NCI-H1436 treated with DMSO at 0.1 percent for 48 hours (cell line): ENCODE data around the gene C1QTNF3.
"Not testable (repeated sequence)": the region's sequence is repeated elsewhere in the genome, so short reads cannot be mapped to it uniquely, and the experiment has no call there.

ENCODE experiments used
- DNase-seq: peaks from one replicate; lab custom pipeline; 2025; lab: John Stamatoyannopoulos, UW

The C1QTNF3 gene, protein sequence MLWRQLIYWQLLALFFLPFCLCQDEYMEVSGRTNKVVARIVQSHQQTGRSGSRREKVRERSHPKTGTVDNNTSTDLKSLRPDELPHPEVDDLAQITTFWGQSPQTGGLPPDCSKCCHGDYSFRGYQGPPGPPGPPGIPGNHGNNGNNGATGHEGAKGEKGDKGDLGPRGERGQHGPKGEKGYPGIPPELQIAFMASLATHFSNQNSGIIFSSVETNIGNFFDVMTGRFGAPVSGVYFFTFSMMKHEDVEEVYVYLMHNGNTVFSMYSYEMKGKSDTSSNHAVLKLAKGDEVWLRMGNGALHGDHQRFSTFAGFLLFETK

DNA sequence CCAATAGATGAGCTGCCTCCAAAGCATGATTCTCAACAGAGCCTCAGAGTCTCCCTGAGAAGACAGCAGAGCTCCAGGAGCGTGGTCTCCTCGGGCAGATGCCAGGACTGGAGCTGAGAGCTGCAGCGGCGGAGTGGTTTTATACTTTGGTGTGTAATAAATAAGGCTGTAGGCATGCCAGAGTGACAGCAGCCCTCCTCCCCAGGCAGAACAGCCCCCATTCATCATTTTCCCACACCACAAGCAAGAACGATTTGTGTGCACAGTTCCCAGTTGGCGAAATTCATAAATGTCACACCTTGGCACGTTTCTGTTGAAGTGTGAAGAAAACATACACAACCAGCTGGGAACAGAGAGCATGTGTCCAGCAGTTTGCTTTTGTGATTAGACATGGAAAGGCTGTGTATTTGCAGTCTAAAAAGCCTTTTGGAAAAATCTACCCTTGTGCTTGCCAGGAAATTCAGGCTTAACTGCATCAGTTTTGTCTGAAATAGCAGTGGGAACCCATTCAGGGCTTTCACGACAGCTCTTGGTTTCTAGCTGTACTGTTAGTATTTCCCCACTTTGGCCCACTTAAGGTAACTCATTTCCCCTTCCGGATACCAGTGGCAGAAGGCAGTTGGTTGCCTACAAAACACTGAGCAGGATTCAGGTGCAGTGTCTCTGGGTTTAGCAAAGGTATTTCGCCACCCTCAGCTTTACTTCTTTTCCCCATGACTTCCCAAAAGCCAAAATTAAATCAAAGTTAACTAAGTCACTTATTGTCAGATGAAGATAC is at the start of gene C1QTNF3:
TSS of gene C1QTNF3 (minus strand) at position 115 of the 778 bp plus-strand sequence. CDS start at position 27, 88 bp downstream.
- DNase-seq, result no peak

DNA sequence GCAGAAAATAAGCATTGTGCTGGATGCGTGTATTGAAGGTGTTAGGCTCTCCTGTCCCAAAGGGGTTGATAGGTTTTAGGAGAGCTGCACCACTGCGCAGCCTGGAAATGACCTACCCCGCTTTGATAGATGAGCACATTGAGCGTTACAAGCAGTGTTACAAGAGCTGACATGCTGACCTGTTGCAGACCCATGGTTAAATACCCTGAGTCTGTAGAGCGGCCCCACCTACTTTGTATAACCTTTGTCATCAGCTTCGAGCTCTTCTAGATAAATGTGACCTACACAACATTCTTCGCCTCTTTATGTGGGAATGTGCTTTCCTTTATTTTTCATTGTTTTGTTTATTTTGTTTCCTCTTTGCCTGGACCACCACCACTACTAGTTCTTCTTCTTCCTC is 48.0 kb upstream of the C1QTNF3 start:
- DNase-seq, result not testable (repeated sequence)

DNA sequence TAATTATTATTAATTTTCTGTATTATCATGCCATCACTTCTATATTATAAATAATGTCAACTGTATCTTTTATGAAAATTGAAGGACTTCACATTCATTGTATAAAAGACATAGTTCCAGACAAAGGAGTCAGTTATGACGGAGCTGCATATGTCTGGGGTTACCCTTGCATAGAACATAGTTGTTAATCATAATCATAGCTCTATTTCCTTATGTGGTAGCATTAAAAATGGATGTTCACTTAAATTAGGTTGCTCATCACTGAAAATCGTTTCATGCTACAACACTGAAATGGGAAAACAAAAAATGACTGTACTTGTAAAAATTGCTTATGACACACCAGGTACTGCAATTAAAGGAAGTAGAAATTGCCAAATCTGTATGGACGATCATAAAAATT is 46.8 kb upstream of the C1QTNF3 start:
- DNase-seq, result not testable (repeated sequence)

DNA sequence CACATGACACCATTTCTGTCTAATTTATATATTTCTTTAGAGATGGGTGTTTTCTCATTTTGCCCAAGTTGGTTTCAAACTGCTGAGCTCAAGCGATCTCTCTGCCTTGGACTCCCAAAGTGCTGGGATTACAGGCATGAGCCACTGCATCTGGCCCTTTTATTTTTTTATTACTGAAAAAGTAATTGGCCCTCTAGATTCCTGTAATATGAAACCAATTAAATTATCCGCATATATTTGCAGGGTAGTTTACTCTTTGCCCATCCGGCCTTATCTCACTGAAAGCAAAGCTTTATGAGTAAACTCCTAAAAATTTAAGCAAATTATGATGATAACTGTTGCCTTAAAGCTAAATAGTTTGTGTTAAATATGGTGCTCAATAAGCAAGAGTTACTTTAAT is 44.7 kb upstream of the C1QTNF3 start:
- DNase-seq, result not testable (repeated sequence)

- DNase-seq, result not testable (repeated sequence)
Measured at GRCh38 chr5:34083898-34084297, 40.9 kb upstream of the C1QTNF3 start.

- DNase-seq, result not testable (repeated sequence)
Measured at GRCh38 chr5:34079505-34079904, 36.5 kb upstream of the C1QTNF3 start.

DNA sequence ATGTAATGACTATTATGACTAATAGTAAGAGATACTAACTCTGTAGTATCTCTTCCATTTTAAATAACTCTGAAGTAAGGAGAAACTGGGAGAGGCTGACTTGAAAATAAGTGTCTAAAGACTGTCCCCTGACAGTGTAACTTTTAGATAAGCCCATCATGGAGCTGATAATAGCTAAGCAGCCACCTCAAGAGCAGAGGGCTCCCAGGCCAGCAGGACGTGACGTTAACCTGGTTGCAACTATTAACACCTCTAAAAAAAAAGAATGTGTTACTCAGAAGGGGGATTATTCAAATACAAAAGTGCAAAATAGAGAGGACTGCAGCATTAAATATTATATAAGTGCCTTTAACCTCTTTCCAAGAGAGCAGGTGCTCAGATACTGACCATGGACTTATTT is 34.6 kb upstream of the C1QTNF3 start:
- not testable (repeated sequence) for DNase-seq

DNA sequence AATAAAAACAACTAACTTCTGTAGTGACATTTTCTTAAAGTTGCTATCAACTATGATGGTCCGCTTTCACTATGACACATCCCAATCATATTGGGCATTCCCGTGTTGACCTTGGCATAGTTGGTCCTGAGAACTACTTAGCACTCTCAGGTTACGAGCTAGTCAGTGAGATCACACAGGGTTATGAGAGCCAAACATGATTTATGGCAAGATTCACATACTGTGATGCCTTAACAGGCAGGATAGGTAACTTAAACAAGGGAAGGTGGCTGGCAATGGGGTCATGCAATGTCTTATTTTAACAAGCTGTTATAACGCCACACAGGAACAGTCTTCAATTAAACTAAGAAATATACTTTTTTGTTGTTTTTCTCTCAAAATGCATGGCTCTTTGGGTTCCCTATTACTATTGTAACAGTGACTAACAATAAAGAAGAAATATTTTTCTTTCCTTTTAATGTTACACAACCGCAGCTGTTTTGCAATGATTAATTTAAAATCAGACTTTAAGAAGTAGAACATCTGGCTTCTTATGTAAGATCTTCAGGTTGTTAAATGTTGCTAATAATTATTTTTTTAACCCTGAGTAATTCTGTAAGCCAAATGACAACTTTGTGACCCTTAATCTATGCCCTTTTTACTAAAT is 33.8 kb upstream of the C1QTNF3 start:
- not testable (repeated sequence) for DNase-seq

GRCh38 chr5:34074472-34074871 is 31.5 kb upstream of the C1QTNF3 start:
- DNase-seq, result not testable (repeated sequence)

- DNase-seq, result not testable (repeated sequence)
Measured at GRCh38 chr5:34074071-34074470, 31.1 kb upstream of the C1QTNF3 start.

GRCh38 chr5:34070626-34071025 is 27.6 kb upstream of the C1QTNF3 start:
- DNase-seq, result not testable (repeated sequence)

GRCh38 chr5:34064656-34065055 is 21.6 kb upstream of the C1QTNF3 start:
- no peak for DNase-seq

DNA sequence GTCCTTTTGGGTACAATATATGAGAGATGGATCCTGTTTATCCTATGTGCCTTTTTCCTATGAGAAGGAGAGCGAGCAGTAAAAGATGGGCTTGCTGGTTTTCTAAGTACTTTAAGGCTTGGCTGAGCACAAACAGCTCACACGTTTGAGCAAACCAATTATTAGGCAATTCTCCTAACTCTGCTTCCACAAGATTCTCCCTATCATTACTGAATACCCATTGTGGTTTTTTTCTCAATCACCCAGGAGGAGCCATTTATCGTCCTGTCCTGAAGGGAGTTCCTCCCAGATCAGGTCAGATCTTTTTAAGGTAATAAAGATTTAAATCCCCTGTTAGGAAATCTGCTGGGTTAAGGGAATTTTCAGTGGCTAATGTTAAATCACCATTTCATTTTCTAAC is 19.4 kb upstream of the C1QTNF3 start:
- no peak for DNase-seq

GRCh38 chr5:34061993-34062392 is 19.0 kb upstream of the C1QTNF3 start:
- DNase-seq, result no peak

- DNase-seq, result no peak
Measured at GRCh38 chr5:34059977-34060376, 17.0 kb upstream of the C1QTNF3 start.

DNA sequence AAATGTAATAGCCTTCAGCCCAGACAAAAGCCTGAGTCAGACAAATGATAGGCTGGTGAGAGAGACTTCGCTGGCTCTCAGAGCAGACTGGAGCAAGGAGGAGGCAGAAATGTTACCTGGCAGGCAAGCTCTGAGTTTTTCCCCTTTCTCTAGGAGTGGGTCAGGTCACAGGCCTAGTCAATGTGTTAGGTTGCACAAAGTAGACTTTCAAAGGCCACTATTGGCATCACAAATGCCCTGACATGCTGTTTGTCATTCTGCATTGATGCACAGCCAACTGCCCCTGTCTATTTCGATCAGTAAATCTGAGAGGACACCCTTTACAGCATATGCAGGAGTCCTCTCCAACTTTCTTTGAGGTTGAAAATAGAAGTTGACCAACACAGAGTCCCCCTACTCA is 15.5 kb upstream of the C1QTNF3 start:
- no peak for DNase-seq

DNA sequence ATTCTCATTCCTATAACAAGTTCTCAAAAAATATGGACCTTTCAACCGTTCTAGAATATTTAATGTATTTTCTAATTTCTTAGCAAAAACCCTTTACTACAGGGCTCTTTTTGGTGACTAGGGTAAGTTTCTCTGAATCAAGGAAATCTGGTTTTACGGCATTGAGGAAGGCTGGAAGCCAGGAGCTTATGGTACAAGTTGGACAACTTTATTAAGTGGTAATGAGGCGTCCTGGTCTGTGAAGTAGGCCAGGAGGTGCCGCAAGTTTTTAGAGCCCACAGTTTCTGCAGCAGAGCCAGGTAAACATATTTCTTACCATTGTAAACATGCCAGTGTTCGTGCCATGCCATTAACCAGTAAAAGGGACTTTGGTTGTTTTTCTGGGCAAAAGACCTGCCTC is 14.6 kb upstream of the C1QTNF3 start:
- DNase-seq, result no peak

- DNase-seq, result no peak
Measured at GRCh38 chr5:34057118-34057517, 14.1 kb upstream of the C1QTNF3 start.

DNA sequence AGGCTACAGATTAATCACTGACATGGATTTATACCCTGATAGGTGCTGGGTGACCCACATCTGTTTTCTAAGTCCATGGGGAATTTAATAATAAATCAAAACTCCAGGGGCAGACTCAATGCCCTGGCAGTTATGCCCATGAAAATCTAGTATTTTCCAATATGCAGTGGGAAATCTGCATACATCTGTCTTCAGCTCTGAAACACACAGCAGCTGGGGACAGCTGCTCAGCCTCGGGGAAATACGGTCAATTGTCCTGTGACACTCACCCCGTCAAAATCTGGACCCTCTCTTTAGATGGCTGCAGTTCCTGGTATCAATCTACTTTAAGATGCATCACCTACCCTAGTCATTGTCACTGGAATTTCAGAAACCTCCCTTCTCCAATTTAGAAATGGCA is 12.7 kb upstream of the C1QTNF3 start:
- DNase-seq, result no peak

DNA sequence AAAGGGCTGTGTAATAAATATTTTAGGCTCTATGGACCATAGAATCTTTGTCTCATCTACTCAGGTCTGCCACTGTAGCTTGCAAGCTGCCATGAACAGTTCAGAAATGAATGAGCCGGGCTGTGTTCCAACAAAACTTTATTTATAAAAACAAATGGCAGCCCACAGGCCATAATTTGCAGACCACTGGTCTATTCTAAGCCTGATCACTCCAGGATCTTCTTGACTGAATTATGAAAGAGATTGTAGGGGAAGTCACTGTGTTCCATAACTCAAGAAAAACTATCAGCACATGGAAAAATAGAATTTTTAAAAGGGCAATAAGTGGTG is 11.4 kb upstream of the C1QTNF3 start:
- DNase-seq, result no peak

DNA sequence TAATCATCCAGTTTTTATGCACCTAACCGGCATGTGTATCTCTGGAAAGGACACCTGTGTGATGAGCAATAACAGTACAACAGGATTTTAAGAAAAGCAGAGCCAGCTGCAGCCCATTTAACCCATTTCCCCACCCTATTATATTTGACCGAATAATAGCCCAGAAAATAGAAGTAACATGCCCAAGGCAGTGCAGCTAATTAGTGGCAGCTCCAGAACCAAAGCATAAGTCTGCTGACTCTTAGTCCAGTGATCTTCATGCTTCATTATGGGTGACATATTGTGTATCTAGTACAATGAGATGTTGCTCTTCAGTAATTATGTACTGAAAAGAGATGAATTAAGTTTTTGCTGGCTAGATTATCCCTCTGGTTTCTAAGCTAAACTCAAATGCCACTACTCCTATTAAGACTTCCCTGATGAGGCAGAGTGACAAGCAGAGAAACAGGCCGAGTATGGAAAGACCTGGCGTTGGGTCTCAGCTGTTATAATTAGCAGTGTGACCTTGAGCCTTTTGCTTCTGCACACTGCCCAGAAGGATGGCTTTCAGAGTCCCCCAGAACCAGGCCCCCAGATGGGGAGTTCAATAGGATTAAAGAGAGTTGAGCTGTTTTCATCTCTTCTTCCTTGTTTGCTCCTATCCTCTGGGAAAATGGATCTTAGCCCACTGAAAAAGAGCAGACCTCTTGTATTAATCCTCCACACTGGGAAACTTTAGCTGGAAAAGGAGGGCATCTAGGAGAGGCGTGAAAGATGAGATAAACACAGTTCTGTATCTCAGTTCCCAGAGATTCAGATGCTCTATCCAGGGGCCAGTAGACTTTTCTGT is 10.8 kb upstream of the C1QTNF3 start:
- DNase-seq, result no peak

DNA sequence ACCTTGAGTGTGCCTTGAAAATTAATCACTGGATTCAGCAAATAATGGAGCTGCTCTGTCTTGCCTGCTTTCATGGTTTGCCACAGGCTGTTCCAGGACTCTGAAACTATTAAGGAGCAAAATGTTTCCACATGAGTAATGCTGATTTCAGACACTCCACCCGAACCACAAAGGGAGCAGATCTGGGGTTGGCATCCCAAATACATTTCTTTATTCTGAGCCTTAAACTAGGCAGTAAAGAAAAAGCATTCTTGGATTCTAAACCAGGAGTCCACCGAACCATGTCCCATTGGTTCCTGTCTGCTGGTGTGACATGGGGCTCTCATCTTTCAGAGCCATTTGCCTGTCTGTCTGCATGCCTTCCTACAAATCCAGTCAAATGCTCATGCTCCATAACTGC is 10.1 kb upstream of the C1QTNF3 start:
- DNase-seq, result no peak
